Stimulated activated CD4-positive, alpha-beta T cell treated with anti-CD3 and anti-CD28 coated beads, Interleukin-15, amount 100 ng/mL, for 48 hours (primary cell): ENCODE measurements around the gene THRB.

Experiments
- DNase-seq, 2 donors: peaks; one replicate each; pipeline ENCODE4 v3.0.0-alpha.2; 2020; ENCODE audit warnings: low read depth in 2 of 2

The THRB gene

GRCh38 chr3:24270204-24270691, 224.4 kb downstream of the THRB start:
- DNase-seq: no peak

DNA sequence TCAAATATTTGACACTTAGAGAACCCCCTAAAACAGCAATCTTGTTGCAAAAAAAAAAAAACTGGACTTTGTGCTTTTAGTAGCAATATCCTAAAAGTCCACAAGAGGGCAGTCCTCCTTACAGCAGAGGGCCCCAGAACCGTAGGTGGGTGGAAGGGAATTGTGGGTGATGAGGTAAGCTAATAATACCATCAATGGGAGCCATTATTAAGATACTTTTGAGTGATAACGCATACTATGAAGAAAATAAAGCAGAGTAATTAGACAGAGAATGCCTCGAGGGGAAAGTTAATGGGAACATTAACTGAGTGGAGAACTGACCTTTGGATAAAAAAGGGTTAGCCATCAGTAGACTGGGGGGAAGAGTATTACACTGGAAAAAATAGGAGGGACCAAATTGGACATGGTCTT, 229.9 kb downstream of the THRB start:
- DNase-seq: no peak

DNA sequence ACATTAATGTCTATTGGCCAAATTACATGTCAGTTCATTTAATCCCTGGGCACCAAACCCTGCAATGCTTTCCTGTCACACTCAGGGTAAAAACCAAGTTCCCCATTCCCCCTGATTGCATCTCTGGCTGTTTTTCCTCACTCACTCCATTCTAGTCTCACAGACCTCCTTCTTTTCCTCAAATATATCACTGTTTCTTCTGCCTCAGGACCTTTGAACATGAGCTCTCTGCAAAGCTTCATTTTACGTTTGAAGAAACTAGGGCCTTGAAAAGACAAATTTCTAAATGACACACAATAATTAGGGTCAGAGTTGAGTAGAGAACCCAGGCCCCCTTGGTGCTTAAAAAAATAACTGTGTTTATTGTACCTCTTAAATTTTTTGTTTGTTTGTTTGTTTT, 230.6 kb downstream of the THRB start:
- no peak for DNase-seq

- no peak for DNase-seq
Observed at GRCh38 chr3:24263069-24263668, 231.5 kb downstream of the THRB start.

DNA sequence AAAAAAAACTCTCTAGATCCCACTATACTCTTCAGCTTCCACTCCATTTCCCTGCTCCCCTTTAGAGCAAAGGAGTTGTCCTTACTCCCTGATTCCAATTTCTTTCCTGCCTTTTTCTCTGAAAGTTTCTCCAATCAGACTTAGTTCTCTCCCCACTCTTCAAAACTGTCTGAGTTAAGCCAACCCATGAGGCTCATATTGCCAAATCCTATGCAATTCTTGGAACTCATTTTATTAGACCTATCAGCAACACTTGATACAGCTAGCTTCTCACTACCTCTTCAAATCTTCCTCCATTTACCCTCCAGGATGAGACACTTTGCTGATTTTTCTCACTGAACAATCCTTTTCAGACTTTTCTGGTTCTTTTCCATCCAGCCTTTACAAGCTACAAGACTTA, 233.1 kb downstream of the THRB start:
- no peak for DNase-seq

DNA sequence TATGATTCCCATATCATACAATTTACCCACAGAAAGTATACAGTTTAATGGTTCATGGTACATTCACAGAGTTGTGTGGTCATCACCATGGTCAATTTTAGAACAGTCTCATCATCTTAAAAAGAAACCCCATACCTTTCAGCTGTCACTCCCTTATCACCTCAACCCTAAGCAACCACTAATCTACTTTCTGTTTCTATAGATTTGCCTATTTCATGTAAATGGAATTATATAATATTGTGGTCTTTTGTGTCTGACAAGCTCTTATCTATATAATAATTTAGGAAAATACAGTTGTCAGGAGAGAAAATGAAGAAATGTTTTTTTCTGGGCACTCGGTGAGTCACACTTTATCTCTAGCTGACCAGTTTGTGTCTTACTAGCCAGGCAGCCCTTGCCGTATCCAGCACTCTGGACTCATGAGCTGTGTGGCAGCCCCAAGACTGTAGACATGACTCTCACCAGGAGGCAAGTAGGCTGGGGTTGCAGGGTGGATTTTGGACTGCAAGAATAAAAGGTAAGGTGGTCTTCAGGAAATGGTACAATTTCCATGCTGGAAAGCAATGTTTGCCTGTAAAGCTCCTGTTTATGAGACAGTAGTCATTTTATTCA, 234.6 kb downstream of the THRB start:
- DNase-seq: no peak

- DNase-seq: no peak
Observed at GRCh38 chr3:24258727-24259600, 235.7 kb downstream of the THRB start.

DNA sequence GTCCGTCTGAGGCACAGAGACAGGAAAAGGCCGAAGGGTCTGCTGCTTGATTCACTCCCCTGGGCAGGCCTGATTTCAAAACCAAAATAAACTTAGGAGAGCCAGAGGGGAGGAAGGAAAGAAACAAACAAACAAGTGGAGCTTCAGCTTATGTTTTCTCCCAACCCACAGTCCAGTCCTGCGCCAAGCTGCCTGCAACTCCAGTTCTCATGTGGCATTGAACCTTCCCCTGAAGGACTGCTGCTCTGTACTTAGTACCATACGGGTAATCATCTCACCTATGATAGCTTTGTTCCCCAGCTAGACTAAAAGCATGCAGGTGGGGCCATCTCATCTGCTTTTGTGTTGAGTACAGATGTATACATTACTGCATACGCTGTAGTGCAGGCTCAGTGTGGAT, 236.4 kb downstream of the THRB start:
- DNase-seq: no peak

GRCh38 chr3:24255414-24255813, 239.2 kb downstream of the THRB start:
- DNase-seq: no peak

DNA sequence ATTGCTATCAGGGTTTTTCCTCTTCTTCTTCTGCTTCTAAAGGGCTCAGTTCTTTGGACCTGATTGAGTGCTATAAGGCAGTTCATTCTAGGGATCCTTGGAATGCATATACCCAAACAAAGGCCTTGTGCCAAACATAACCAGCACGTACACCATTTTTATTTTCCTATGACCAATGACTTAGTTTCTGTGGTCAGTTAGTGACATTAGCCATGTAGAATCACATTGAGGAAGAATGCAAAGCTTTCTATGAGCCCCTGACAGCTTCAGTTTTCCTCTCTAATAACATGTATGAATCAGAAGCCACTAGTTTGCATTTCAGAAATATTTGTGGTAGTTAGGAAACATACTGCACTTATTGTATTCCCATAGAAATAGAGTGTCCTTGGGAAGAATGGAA, 240.0 kb downstream of the THRB start:
- DNase-seq: no peak

- no peak for DNase-seq
Observed at GRCh38 chr3:24253336-24253735, 241.3 kb downstream of the THRB start.

DNA sequence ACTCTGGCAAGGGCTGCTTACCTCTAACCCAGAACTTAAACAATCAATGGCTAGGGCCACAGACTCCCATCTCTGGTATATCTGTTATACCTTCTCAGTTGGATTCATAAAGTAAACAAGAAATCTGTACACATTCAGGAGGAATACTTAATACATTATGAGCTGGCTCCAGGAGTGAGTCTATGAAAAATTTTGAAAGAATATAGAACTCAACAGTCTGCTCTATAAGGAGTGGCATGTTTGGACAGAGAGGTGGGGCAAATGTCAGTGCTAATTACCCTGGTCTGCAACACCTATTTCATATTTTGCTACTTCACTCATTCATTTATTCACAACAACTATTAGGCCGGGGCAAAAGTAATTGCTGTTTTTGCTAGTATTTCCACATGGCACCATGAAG, 245.1 kb downstream of the THRB start:
- DNase-seq: no peak

DNA sequence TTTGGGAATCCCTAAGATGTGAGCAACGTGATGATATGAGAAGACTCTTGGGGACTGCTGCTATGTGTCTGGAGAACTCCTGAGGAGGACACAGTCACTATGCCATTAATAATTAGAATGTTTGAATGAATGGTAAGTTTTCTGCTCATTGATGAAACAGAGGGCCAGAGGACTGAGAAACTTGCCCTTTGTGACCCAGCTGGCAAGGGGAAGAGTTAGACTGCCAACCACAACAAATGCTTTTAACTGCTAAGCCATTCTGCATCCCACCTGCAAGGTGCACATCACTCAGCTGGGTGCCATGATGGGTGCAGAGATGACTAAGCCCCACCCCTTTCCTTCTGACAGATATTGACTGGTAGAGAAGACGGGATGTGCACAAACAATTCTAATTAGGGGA, 249.6 kb downstream of the THRB start:
- DNase-seq: no peak

GRCh38 chr3:24244491-24244890, 250.2 kb downstream of the THRB start:
- no peak for DNase-seq

DNA sequence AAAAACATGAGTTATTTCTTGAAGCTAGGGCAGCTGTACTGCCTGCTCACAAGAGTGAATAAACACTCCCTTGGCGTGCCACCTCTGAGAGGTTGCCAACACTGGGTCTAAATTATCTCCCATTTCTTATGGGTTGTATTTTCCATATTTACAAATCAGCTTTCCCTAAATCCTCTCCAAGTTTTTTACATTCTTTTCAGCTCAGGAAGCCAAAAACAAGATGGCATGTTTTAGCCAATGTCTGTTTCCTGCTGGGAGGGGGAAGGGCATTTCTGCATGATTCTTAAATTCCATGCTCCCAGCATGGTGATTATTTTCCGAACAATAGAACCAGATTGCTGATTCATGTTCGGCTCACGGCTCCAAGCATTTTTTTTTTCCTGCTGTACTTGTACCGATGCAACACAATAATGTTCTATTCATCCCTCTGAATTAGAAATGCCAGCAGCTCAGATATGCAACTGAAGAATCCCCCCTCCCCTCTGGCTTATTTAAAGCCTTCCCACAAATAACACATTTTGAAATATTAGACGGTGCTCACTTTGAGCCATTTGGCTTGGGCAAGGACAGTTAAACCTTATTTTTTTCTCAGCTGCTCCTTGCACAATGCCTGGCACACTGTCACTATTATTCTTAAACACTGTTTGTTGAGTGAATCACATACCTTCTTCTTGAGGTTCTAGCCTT, 252.5 kb downstream of the THRB start:
- no peak for DNase-seq

DNA sequence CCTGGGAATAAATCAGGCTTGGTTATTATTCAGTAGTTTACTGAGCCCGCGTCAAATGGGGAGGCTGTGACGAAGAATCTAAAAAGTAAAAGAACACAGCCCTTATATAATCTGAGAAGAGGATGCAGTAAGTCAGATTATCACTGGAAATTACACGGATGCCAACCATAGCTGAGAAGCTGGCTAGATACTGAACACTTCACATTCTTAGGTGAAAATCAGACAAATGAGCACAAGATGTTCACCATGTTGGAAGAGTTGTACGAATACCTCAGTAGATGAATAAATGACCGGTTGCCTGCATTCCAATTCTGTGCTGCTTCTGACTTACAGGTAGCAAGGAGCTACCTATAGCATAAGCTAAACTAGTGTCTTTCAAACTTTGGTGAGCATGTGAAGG, 254.3 kb downstream of the THRB start:
- DNase-seq: no peak

DNA sequence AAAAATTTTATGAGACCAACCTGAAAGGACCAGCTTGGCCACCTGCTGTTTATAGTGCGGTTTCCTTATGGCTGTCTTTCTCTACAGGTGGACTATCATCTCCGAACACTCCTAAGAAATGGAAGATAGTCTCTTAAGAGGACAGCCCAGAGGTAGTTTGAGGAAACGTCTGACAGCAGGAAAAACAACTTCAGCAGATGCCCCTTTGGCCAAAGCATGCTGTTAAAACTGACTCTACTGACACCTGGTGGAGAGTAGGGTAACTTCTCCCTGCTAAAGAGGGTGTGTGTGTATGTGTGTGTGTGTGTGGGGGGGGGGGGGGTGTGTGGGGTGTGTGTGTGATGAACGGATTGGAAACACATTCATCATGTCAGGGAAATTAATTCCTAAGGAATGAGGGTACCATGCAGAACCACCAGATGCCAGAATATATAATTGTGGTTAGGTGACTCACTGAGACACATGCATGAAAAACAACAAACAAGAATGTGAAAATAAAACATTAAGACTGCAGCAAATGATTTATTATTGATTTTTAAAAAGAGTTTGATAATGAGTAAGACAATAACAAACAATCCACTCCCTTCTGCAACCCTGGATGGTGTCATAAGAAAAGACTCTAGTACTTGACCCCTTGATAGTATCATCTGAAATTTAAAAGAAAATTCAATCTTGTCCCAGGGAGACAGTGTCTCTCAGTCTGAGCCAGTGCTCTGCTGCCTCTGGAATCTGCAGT, 256.5 kb downstream of the THRB start:
- peak in 1 of 2 donors; percentile 22 for DNase-seq

DNA sequence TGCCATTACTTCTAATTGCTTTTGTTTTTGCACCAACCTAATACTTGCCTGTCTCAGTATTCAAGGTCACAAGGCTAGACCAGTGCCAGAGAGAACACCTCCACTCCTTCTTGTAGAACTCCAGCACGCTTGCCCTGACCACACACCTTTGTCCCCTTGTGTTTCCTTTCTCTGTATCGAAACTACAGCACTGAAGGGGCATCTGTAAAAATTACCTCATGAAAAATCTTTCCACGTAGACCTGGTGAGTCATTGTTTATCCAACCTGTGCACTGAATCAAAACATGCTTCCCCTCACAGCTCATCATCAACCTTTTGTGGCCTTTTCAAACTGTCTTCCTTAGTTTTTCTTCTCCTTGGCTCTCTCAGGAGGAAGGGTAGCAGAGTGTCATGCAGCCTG, 259.5 kb downstream of the THRB start:
- no peak for DNase-seq

- DNase-seq: no peak
Observed at GRCh38 chr3:24232784-24233183, 261.9 kb downstream of the THRB start.

GRCh38 chr3:24229468-24230221, 265.0 kb downstream of the THRB start:
- no peak for DNase-seq

- no peak for DNase-seq
Observed at GRCh38 chr3:24227635-24228034, 267.0 kb downstream of the THRB start.
